GM23338 (cell line): ENCODE data around the gene EFCAB6. TPM values are rescaled to one million over a fixed set of nuclear protein-coding genes. Genes with fewer than 3 reads are reported as not detected.

ENCODE experiments used
- ATAC-seq: fragments of 200-7000 bp; cut with Tn5 transposase; 3 replicates; pipeline ENCODE4 v1.9.1; 2020
- DNase-seq: peaks from one replicate; pipeline ENCODE4 v3.0.0-alpha.2; 2015; ENCODE audit warnings: low spot score
- H2AFZ ChIP-seq: fragments of 200-600 bp; sonication (generic); 2 replicates; pipeline ENCODE4 v1.8.0; 2016; ENCODE audit warnings: antibody characterized with exemption, mild to moderate bottlenecking, moderate library complexity
- H3F3A ChIP-seq: fragments of 200-600 bp; sonication (generic); replicated peaks from 2 replicates; pipeline ENCODE4 v1.8.0; 2017; ENCODE audit warnings: antibody characterized with exemption, mixed run types, low read depth
- H3K27ac ChIP-seq: fragments of 200-600 bp; sonication (generic); 2 replicates; pipeline ENCODE4 v1.6.1; 2016; ENCODE audit warnings: low read depth
- H3K27me3 ChIP-seq: fragments of 200-600 bp; sonication (generic); 2 replicates; pipeline ENCODE4 v1.8.0; 2016; ENCODE audit warnings: mild to moderate bottlenecking, mixed run types, moderate library complexity; ENCODE audit not compliant: insufficient read depth
- H3K36me3 ChIP-seq: fragments of 200-600 bp; sonication (generic); 2 replicates; pipeline ENCODE4 v1.8.0; 2016; ENCODE audit warnings: mild to moderate bottlenecking; ENCODE audit not compliant: insufficient read depth
- H3K4me1 ChIP-seq: fragments of 200-600 bp; sonication (generic); 2 replicates; pipeline ENCODE4 v1.8.0; 2016; ENCODE audit warnings: mild to moderate bottlenecking, moderate library complexity; ENCODE audit not compliant: insufficient read depth
- H3K4me2 ChIP-seq: fragments of 200-600 bp; sonication (generic); 2 replicates; pipeline ENCODE4 v1.7.1; 2017; ENCODE audit warnings: mixed run types
- H3K4me3 ChIP-seq: fragments of 200-600 bp; sonication (generic); 2 replicates; pipeline ENCODE4 v1.6.1; 2016; ENCODE audit warnings: mixed run types
- H3K79me2 ChIP-seq: fragments of 200-600 bp; sonication (generic); replicated peaks from 2 replicates; pipeline ENCODE4 v1.8.0; 2017; ENCODE audit warnings: mild to moderate bottlenecking; ENCODE audit not compliant: insufficient read depth
- H3K9me2 ChIP-seq: fragments of 200-600 bp; sonication (generic); 2 replicates; pipeline ENCODE4 v1.8.0; 2017; ENCODE audit not compliant: insufficient read depth
- H4K20me1 ChIP-seq: fragments of 200-600 bp; sonication (generic); replicated peaks from 2 replicates; pipeline ENCODE4 v1.8.0; 2017; ENCODE audit warnings: mild to moderate bottlenecking; ENCODE audit not compliant: insufficient read depth
- H3K27ac Mint-ChIP-seq: 2 replicates; pipeline ENCODE4 v1.8.0; 2020; ENCODE audit warnings: inconsistent platforms, mild to moderate bottlenecking, moderate library complexity, mixed read lengths
- H3K27me3 Mint-ChIP-seq: 3 replicates; pipeline ENCODE4 v1.8.0; 2022; ENCODE audit warnings: low read depth, mild to moderate bottlenecking, moderate library complexity, mixed read lengths, inconsistent platforms; ENCODE audit not compliant: insufficient read depth, poor library complexity
- H3K36me3 Mint-ChIP-seq: 3 replicates; pipeline ENCODE4 v1.8.0; 2021; ENCODE audit warnings: low read depth, mild to moderate bottlenecking, inconsistent platforms, moderate library complexity, mixed read lengths
- H3K4me1 Mint-ChIP-seq: 3 replicates; pipeline ENCODE4 v1.8.0; 2020; ENCODE audit warnings: mild to moderate bottlenecking, inconsistent platforms, mixed read lengths
- H3K4me3 Mint-ChIP-seq: 3 replicates; pipeline ENCODE4 v1.8.0; 2021; ENCODE audit warnings: moderate library complexity, mild to moderate bottlenecking, inconsistent platforms, mixed read lengths
- H3K9me3 Mint-ChIP-seq: 3 replicates; pipeline ENCODE4 v1.8.0; 2020; ENCODE audit warnings: moderate library complexity, mild to moderate bottlenecking, inconsistent platforms, mixed read lengths
- CREB1 ChIP-seq: fragments of 250-450 bp; sonication (Bioruptor Pico); IDR thresholded peaks from 2 replicates; pipeline ENCODE4 v1.5.0; 2020; ENCODE audit warnings: low read depth, mild to moderate bottlenecking, moderate library complexity
- CTCF ChIP-seq, 2 experiments: fragments of 200-600 bp in 1 of 2; sonication (generic) in 1 of 2; conservative IDR thresholded peaks; 2 replicates each; pipeline versions ENCODE4 v1.5.1 to v1.6.1; 2016 to 2017; ENCODE audit warnings: antibody characterized with exemption in 2 of 2, low read depth in 2 of 2, mild to moderate bottlenecking in 2 of 2, moderate library complexity in 1 of 2
- ETS1 ChIP-seq: IDR thresholded peaks from 2 replicates; pipeline ENCODE4 v1.6.1; 2016; ENCODE audit warnings: antibody characterized with exemption
- EZH2 ChIP-seq: fragments of 200-600 bp; sonication (generic); IDR thresholded peaks from one replicate; pipeline ENCODE4 v1.8.0; 2017; ENCODE audit warnings: antibody characterized with exemption, mild to moderate bottlenecking, low read depth; ENCODE audit not compliant: unreplicated experiment
- EZH2phosphoT487 ChIP-seq: fragments of 200-600 bp; sonication (generic); IDR thresholded peaks from one replicate; pipeline ENCODE4 v1.8.1; 2018; ENCODE audit warnings: antibody characterized with exemption; ENCODE audit not compliant: unreplicated experiment
- JUNB ChIP-seq: IDR thresholded peaks from one replicate; pipeline ENCODE4 v1.6.1; 2016; ENCODE audit warnings: antibody characterized with exemption; ENCODE audit not compliant: unreplicated experiment
- POLR2AphosphoS5 ChIP-seq: IDR thresholded peaks from 2 replicates; pipeline ENCODE4 v1.6.1; 2016; ENCODE audit warnings: antibody characterized with exemption, low read depth
- REST ChIP-seq: IDR thresholded peaks from one replicate; pipeline ENCODE4 v1.6.1; 2018; ENCODE audit warnings: antibody characterized with exemption; ENCODE audit not compliant: unreplicated experiment
- ZNF114 ChIP-seq: fragments of 250-450 bp; sonication (Bioruptor Pico); IDR thresholded peaks from 2 replicates; pipeline ENCODE4 v1.5.0; 2020; ENCODE audit warnings: mild to moderate bottlenecking, moderate library complexity
- ZNF331 ChIP-seq: fragments of 250-450 bp; sonication (Bioruptor Pico); IDR thresholded peaks from 2 replicates; pipeline ENCODE4 v1.5.0; 2020; ENCODE audit warnings: low read depth, mild to moderate bottlenecking, moderate library complexity
- ZNF462 ChIP-seq: fragments of 250-450 bp; sonication (Bioruptor Pico); IDR thresholded peaks from 2 replicates; pipeline ENCODE4 v1.5.0; 2020; ENCODE audit warnings: mild to moderate bottlenecking, moderate library complexity
- polyA plus RNA-seq: library from polyadenylated mRNA; unstranded; fragments of >200 nt; fragmentation: Nextera tagmentation; extraction: Ambion mirVana; gene quantifications from 2 replicates; pipeline ENCODE4 v1.2.1, GENCODE V29; 2016
- total RNA-seq: library from RNA; depleted of rRNA; stranded (reverse); fragments of >200 nt; shearing (Covaris generic); gene quantifications from 2 replicates; pipeline ENCODE4 v1.2.3, GENCODE V29; 2014

Gene EFCAB6
- total and polyA plus RNA-seq, 2 experiments from 2014 or later: 1.1 to 1.8 TPM

- Mint-ChIP-seq H3K9me3 (peaks cover 12% of the 10 kb centered on the region), H3K27ac (no peak overlapping the region), H3K4me3 (no peak overlapping the region), H3K27me3 (no peaks in the 10 kb centered on the region), H3K4me1 (no peaks in the 10 kb centered on the region; the same call in 2 of the 3 replicates), H3K36me3 (peaks cover 6% of the 10 kb centered on the region; the same call in 2 of the 3 replicates)
- Histone ChIP-seq H3K27ac (no peak overlapping the region), H4K20me1 (no peaks in the 10 kb centered on the region), H3K4me2 (no peak overlapping the region), H3K36me3 (no peaks in the 10 kb centered on the region), H3K4me3 (no peak overlapping the region), H2AFZ (no peak overlapping the region), H3K79me2 (no peaks in the 10 kb centered on the region), H3F3A (no peaks in the 10 kb centered on the region), H3K4me1 (no peaks in the 10 kb centered on the region), H3K9me2 (no peaks in the 10 kb centered on the region), H3K27me3 (no peaks in the 10 kb centered on the region)
- ATAC-seq: no peak
- no peak for DNase-seq
- TF ChIP-seq CREB1 (CRISPR knock-in tag) (no peak), POLR2AphosphoS5 (no peak), EZH2phosphoT487 (no peak), CTCF (conservative IDR thresholded peaks at IDR 0.05; ENCODE audit: low read depth in 2 of 2) (no peak), ZNF331 (no peak), REST (no peak), EZH2 (no peak), ZNF462 (CRISPR knock-in tag) (no peak), JUNB (no peak), ZNF114 (CRISPR knock-in tag) (no peak), ETS1 (no peak)
These were observed 168.7 kb downstream of the EFCAB6 start for GRCh38 chr22:43643387-43643786.
